IMR-90 (cell line): Measurements from ENCODE around the gene KRTAP5-6. TPM values are rescaled to one million over a fixed set of nuclear protein-coding genes. Genes with fewer than 3 reads are reported as not detected.
"Not testable (repeated sequence)": the region's sequence is repeated elsewhere in the genome, so short reads cannot be mapped to it uniquely, and the experiment has no call there.

ENCODE experiments used
- ATAC-seq: fragments of 200-7000 bp; cut with Tn5 transposase; 2 replicates; pipeline ENCODE4 v1.9.1; 2020; ENCODE audit warnings: low read depth, mild to moderate bottlenecking, moderate library complexity
- BruUV-seq: library from RNA; stranded (reverse); fragments of 400-500 nt; replicated peaks from 2 replicates; lab custom pipeline; 2021; lab: Mats Ljungman, UMichigan
- CTCF ChIA-PET: fragments of 300-600 bp; formaldehyde crosslinking; extraction: SDS; loops from one replicate; lab custom pipeline; 2021; ENCODE audit warnings: antibody characterized with exemption; lab: Yijun Ruan, JAX
- POLR2A ChIA-PET: fragments of 300-600 bp; sonication (Branson Sonifier 250); formaldehyde crosslinking; loops from one replicate; lab custom pipeline; 2022; ENCODE audit warnings: antibody characterized with exemption; ENCODE audit not compliant: unreplicated experiment; lab: Charles Lee
- DNase-seq: peaks from one replicate; pipeline ENCODE4 v3.0.0; 2013
- H2AFZ ChIP-seq: replicated peaks from 2 replicates; pipeline ENCODE3; 2013; ENCODE audit warnings: low read length, mild to moderate bottlenecking; ENCODE audit not compliant: poor library complexity
- H2AK5ac ChIP-seq: 2 replicates; pipeline ENCODE4 v1.6.1; 2013; ENCODE audit warnings: low read depth, low read length, inconsistent platforms
- H2AK9ac ChIP-seq: replicated peaks from 2 replicates; pipeline ENCODE3; 2013; ENCODE audit warnings: mild to moderate bottlenecking, low read depth, low read length, moderate library complexity; ENCODE audit not compliant: poor library complexity
- H2BK120ac ChIP-seq: 2 replicates; pipeline ENCODE4 v1.6.1; 2013; ENCODE audit warnings: low read depth, low read length, inconsistent platforms
- H2BK15ac ChIP-seq: 3 replicates; pipeline ENCODE4 v1.6.1; 2013; ENCODE audit warnings: low read depth, low read length, inconsistent platforms
- H2BK20ac ChIP-seq: 2 replicates; pipeline ENCODE4 v1.6.1; 2013; ENCODE audit warnings: low read depth, mild to moderate bottlenecking, inconsistent platforms, low read length, moderate library complexity
- H2BK5ac ChIP-seq: 2 replicates; pipeline ENCODE4 v1.6.1; 2013; ENCODE audit warnings: mild to moderate bottlenecking, low read depth, low read length, inconsistent platforms; ENCODE audit not compliant: poor library complexity, severe bottlenecking
- H3K14ac ChIP-seq: replicated peaks from 2 replicates; pipeline ENCODE4 v1.6.1; 2013; ENCODE audit warnings: low read depth, low read length, inconsistent platforms
- H3K18ac ChIP-seq: 2 replicates; pipeline ENCODE4 v1.6.1; 2013; ENCODE audit warnings: low read depth, low read length, control low read depth
- H3K23ac ChIP-seq: 2 replicates; pipeline ENCODE4 v1.6.1; 2013; ENCODE audit warnings: low read depth, low read length, inconsistent platforms
- H3K27ac ChIP-seq: 2 replicates; pipeline ENCODE4 v1.5.1; 2013; ENCODE audit warnings: mild to moderate bottlenecking, control low read depth, low read length; ENCODE audit not compliant: insufficient read depth
- H3K27me3 ChIP-seq: 2 replicates; pipeline ENCODE4 v1.6.1; 2013; ENCODE audit warnings: low read length; ENCODE audit not compliant: control insufficient read depth, insufficient read depth
- H3K36me3 ChIP-seq: 2 replicates; pipeline ENCODE4 v1.6.1; 2013; ENCODE audit warnings: low read length, mixed read lengths; ENCODE audit not compliant: control insufficient read depth, insufficient read depth
- H3K4ac ChIP-seq: 2 replicates; pipeline ENCODE4 v1.6.1; 2013; ENCODE audit warnings: low read depth, low read length, inconsistent platforms
- H3K4me1 ChIP-seq: 2 replicates; pipeline ENCODE4 v1.6.1; 2013; ENCODE audit warnings: low read length, mixed read lengths; ENCODE audit not compliant: control insufficient read depth, insufficient read depth
- H3K4me2 ChIP-seq: 2 replicates; pipeline ENCODE4 v1.6.1; 2013; ENCODE audit warnings: low read depth, mild to moderate bottlenecking, control low read depth, low read length, moderate library complexity
- H3K4me3 ChIP-seq: 2 replicates; pipeline ENCODE4 v1.5.1; 2013; ENCODE audit warnings: low read depth, mild to moderate bottlenecking, control low read depth, low read length, moderate library complexity; ENCODE audit not compliant: insufficient read depth
- H3K56ac ChIP-seq: 2 replicates; pipeline ENCODE4 v1.6.1; 2013; ENCODE audit warnings: low read length, inconsistent platforms; ENCODE audit not compliant: insufficient read depth; ENCODE audit errors: extremely low read depth
- H3K79me1 ChIP-seq, 2 experiments: 2 replicates each; pipeline ENCODE4 v1.6.1; 2013; ENCODE audit warnings: low read length in 2 of 2, inconsistent platforms in 1 of 2, low read depth in 1 of 2
- H3K9ac ChIP-seq: 2 replicates; pipeline ENCODE4 v1.6.1; 2013; ENCODE audit warnings: low read depth, low read length, control low read depth
- H3K9me1 ChIP-seq: 2 replicates; pipeline ENCODE4 v1.6.1; 2013; ENCODE audit warnings: low read length, inconsistent platforms; ENCODE audit not compliant: insufficient read depth
- H3K9me3 ChIP-seq: 2 replicates; pipeline ENCODE4 v1.6.1; 2013; ENCODE audit warnings: low read length; ENCODE audit not compliant: control insufficient read depth, insufficient read depth
- H4K20me1 ChIP-seq: 2 replicates; pipeline ENCODE4 v1.6.1; 2013; ENCODE audit warnings: low read length, inconsistent platforms; ENCODE audit not compliant: insufficient read depth
- H4K5ac ChIP-seq: 2 replicates; pipeline ENCODE4 v1.6.1; 2013; ENCODE audit warnings: mild to moderate bottlenecking, low read depth, low read length, control low read depth
- H4K8ac ChIP-seq, 2 experiments: 2 replicates each; pipeline ENCODE4 v1.6.1; 2013; ENCODE audit warnings: low read depth in 2 of 2, low read length in 2 of 2, control low read depth in 1 of 2, inconsistent platforms in 1 of 2
- H4K91ac ChIP-seq: 2 replicates; pipeline ENCODE4 v1.6.1; 2013; ENCODE audit warnings: low read depth, low read length, inconsistent platforms; ENCODE audit not compliant: insufficient read depth
- WGBS, 2 experiments: methylation state at CpG; one replicate each; pipeline versions ENCODE4 v1.1.5 to v1.1.7; 2013; ENCODE audit warnings: missing lambda C conversion rate in 2 of 2; ENCODE audit not compliant: insufficient read length in 1 of 2; ENCODE audit errors: extremely low coverage in 2 of 2; 5-methylcytosine and 5-hydroxymethylcytosine counted together
- dilution Hi-C: fragments of 300-500 bp; cut with HindIII; formaldehyde crosslinking; loops from one replicate; pipeline ENCODE4 v1.14.3; 2018; ENCODE audit warnings: low sequenced_read_pairs; ENCODE audit not compliant: unreplicated experiment
- in situ Hi-C: fragments of 300-500 bp; cut with MboI; formaldehyde crosslinking; loops from 3 replicates; pipeline ENCODE4 v1.14.3; 2019; ENCODE audit warnings: low sequenced_read_pairs, inconsistent platforms, mixed read lengths
- intact Hi-C: fragments of 100-400 bp; cut with micrococcal nuclease; formaldehyde crosslinking; loops from 2 replicates; pipeline ENCODE4 v1.10.0; 2022
- polyA plus RNA-seq, 3 experiments: library from polyadenylated mRNA; depleted of rRNA; stranded (reverse); fragments of >200 nt; gene quantifications; 2 replicates each; pipeline ENCODE4 v1.2.3, GENCODE V29; 2012; ENCODE audit warnings: low replicate concordance in 1 of 3
- total RNA-seq: library from RNA; depleted of rRNA; stranded (reverse); fragments of >200 nt; gene quantifications from 2 replicates; pipeline ENCODE4 v1.2.3, GENCODE V29; 2012

KRTAP5-6 gene
- total and polyA plus RNA-seq, 2 of the 4 experiments (the other 2 are of a cell fraction) = not detected

DNA sequence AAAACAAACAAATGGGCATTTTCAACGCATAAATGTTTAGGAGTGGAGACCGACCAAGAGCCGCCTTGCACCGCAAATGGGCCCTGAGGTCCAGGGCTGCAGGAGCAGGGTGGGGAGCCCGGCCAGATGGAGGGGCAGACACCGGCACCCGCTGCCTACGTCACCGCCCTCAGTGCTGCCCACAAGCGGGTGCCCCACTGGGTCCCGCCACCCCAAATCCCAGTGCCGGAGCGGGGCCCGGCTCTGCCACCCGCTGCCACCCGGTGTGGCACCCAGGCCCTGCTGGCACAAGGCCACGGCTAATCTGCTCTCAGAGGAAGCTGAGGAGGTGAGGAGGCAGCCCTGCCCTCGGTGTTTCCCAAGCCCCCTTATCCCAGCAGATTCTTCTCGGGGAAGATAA lies 13.8 kb upstream of the KRTAP5-6 start:
- H3K4me3 ChIP-seq, H4K5ac ChIP-seq, H3K36me3 ChIP-seq, H3K79me1 ChIP-seq, H3K18ac ChIP-seq, H3K27ac ChIP-seq, H3K23ac ChIP-seq, H3K9ac ChIP-seq, ATAC-seq, H3K56ac ChIP-seq, H2AK9ac ChIP-seq, in situ Hi-C loops, H3K9me3 ChIP-seq, H3K4ac ChIP-seq, DNase-seq, H2BK120ac ChIP-seq, H2AFZ ChIP-seq, H4K8ac ChIP-seq, dilution Hi-C loops, H2BK5ac ChIP-seq, H3K4me2 ChIP-seq, H3K14ac ChIP-seq, H2BK15ac ChIP-seq, H3K4me1 ChIP-seq, BruUV-seq, intact Hi-C loops, H2AK5ac ChIP-seq, H4K91ac ChIP-seq, POLR2A ChIA-PET, H3K9me1 ChIP-seq, H4K20me1 ChIP-seq, H2BK20ac ChIP-seq: not testable (repeated sequence)
- WGBS, 2 experiments = 100% methylated on average over 1 of the region's 19 CpGs; no CpG with 5 or more reads in 1 of the 2 experiments
- CTCF ChIA-PET = interaction anchor here (1.7 kb wide), 1 partner anchor 11 kb away, joined by 3 read pairs; no protein-coding TSS in a partner anchor
- peaks cover 15% of the 10 kb centered on the region for H3K27me3 ChIP-seq

DNA sequence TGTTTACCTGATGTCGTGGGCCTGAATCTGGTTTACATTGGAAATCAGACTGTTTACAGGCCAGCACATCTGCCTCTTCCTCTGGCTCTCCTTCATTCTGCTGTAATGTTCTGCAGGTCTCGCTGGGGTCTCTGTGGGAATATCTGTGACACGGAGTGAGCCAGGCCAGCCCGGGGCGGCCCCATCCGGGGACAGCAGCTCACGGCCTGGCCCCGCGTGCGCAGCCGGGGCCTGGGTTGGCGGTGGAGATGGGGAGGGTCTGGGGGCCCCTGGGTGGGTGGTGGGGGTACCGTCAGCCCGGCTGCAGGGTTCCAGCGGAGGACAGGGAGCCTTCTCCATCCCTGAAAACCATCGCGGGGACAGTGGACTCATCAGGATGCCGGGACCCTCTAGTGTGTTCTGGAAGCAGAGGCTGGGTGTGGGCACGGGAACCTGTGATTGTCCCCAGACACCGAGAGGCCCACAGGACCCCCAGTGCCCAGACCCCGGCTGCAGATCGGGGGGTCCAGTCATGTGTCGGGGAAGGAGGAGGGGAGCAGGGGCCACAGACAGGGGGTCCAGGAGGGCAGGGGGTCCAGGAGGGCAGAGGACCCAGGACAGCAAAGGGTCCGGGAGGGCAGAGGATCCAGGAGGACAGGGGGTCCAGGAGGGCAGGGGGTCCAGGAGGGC lies 13.0 kb upstream of the KRTAP5-6 start:
- in situ Hi-C loops = not testable (repeated sequence)

More for the DNA sequence above, 13.0 kb upstream of the KRTAP5-6 start:
- H3K4me2 ChIP-seq, H3K9ac ChIP-seq, intact Hi-C loops, H3K18ac ChIP-seq, H3K23ac ChIP-seq, H2BK20ac ChIP-seq, H3K36me3 ChIP-seq, H3K4me1 ChIP-seq, H3K27ac ChIP-seq, dilution Hi-C loops, H4K91ac ChIP-seq, H3K56ac ChIP-seq, H2BK15ac ChIP-seq, CTCF ChIA-PET, H3K14ac ChIP-seq, H4K5ac ChIP-seq, ATAC-seq, H2AK5ac ChIP-seq, H3K79me1 ChIP-seq, H2BK120ac ChIP-seq, DNase-seq, H3K9me3 ChIP-seq, BruUV-seq, H4K20me1 ChIP-seq, H3K4me3 ChIP-seq, POLR2A ChIA-PET, H2BK5ac ChIP-seq, H3K9me1 ChIP-seq, H3K4ac ChIP-seq, H2AFZ ChIP-seq, H2AK9ac ChIP-seq, H4K8ac ChIP-seq: not testable (repeated sequence)
- H3K27me3 ChIP-seq = peaks cover 18% of the 10 kb centered on the region
- no CpG with 5 or more reads among the region's 24 CpGs for WGBS, 2 experiments
